SU-DHL-6 (cell line): ENCODE data around the gene HSDL1.

Source experiments
- H2AFZ ChIP-seq: fragments of 200-600 bp; sonication (generic); 2 replicates; pipeline ENCODE4 v1.6.1; 2014; ENCODE audit warnings: low read depth, mild to moderate bottlenecking, moderate library complexity, mixed read lengths, antibody characterized with exemption, low read length; ENCODE audit not compliant: severe bottlenecking
- H3F3A ChIP-seq: fragments of 200-600 bp; shearing (Covaris generic); 2 replicates; pipeline ENCODE4 v1.6.0; 2016; ENCODE audit warnings: antibody characterized with exemption, mild to moderate bottlenecking; ENCODE audit not compliant: insufficient read depth
- H3K27ac ChIP-seq: fragments of 200-600 bp; sonication (generic); 2 replicates; pipeline ENCODE4 v1.5.1; 2016; ENCODE audit warnings: low read depth, mild to moderate bottlenecking, low read length, moderate library complexity, mixed read lengths
- H3K27me3 ChIP-seq: fragments of 200-600 bp; sonication (generic), shearing (Covaris generic); 2 replicates; pipeline ENCODE4 v1.6.0; 2014; ENCODE audit warnings: mild to moderate bottlenecking, low read length
- H3K36me3 ChIP-seq: fragments of 200-600 bp; sonication (generic); 2 replicates; pipeline ENCODE4 v1.6.1; 2014; ENCODE audit warnings: mild to moderate bottlenecking, low read length, mixed read lengths
- H3K4me2 ChIP-seq: fragments of 300-600, 200-600 bp; shearing (Covaris generic), sonication (generic); 2 replicates; pipeline ENCODE4 v1.6.0; 2014; ENCODE audit warnings: low read length, low read depth, mild to moderate bottlenecking; ENCODE audit not compliant: poor library complexity, severe bottlenecking
- H3K4me3 ChIP-seq: fragments of 200-600 bp; sonication (generic); 2 replicates; pipeline ENCODE4 v1.5.1; 2014; ENCODE audit warnings: antibody characterized with exemption, low read length, mild to moderate bottlenecking, mixed read lengths; ENCODE audit not compliant: insufficient read depth, poor library complexity, severe bottlenecking
- H3K79me2 ChIP-seq: fragments of 200-600 bp; sonication (generic); 2 replicates; pipeline ENCODE4 v1.6.1; 2014; ENCODE audit warnings: mild to moderate bottlenecking, low read length, moderate library complexity; ENCODE audit not compliant: insufficient read depth
- H3K9ac ChIP-seq: fragments of 200-600 bp; sonication (generic); 2 replicates; pipeline ENCODE4 v1.7.0; 2014; ENCODE audit warnings: mild to moderate bottlenecking, low read length
- H3K9me2 ChIP-seq: fragments of 200-600 bp; sonication (generic); replicated peaks from 2 replicates; pipeline ENCODE4 v1.6.1; 2014; ENCODE audit warnings: low read length; ENCODE audit not compliant: insufficient read depth
- H3K9me3 ChIP-seq: fragments of 200-600 bp; sonication (generic); 2 replicates; pipeline ENCODE4 v1.6.1; 2014; ENCODE audit warnings: low read length, mixed read lengths; ENCODE audit not compliant: insufficient read depth
- H4K20me1 ChIP-seq: fragments of 200-600 bp; sonication (generic); 2 replicates; pipeline ENCODE4 v1.6.1; 2014; ENCODE audit warnings: low read depth, mild to moderate bottlenecking, antibody characterized with exemption, low read length, moderate library complexity, mixed read lengths
- CTCF ChIP-seq: fragments of 200-600 bp; sonication (generic); IDR thresholded peaks from one replicate; pipeline ENCODE4 v1.5.1; 2017; ENCODE audit warnings: antibody characterized with exemption, mild to moderate bottlenecking, low read length, moderate library complexity; ENCODE audit not compliant: insufficient read depth, poor library complexity, severe bottlenecking
- EZH2phosphoT487 ChIP-seq: fragments of 200-600 bp; sonication (generic), shearing (Covaris generic); conservative IDR thresholded peaks from 2 replicates; pipeline ENCODE4 v1.6.1; 2018; ENCODE audit warnings: mild to moderate bottlenecking, antibody characterized with exemption, low read length, moderate library complexity, mixed read lengths

Gene HSDL1

GRCh38 chr16:84088695-84089395, 56.1 kb downstream of the HSDL1 start:
- Histone ChIP-seq H4K20me1 (no peaks in the 10 kb centered on the region), H3K4me3 (no peak overlapping the region), H3K9ac (no peak overlapping the region), H3K4me2 (peak overlapping the region; percentile 32), H3K27ac (peak overlapping the region; percentile 76), H3F3A (peaks cover 31% of the 10 kb centered on the region; the same call in 1 of the 2 replicates), H3K27me3 (no peaks in the 10 kb centered on the region), H2AFZ (no peak overlapping the region), H3K9me2 (no peaks in the 10 kb centered on the region), H3K9me3 (no peaks in the 10 kb centered on the region), H3K36me3 (peaks cover 18% of the 10 kb centered on the region; the same call in 1 of the 2 replicates), H3K79me2 (no peaks in the 10 kb centered on the region)
- no peak for TF ChIP-seq EZH2phosphoT487
- peak; percentile 16 for TF ChIP-seq CTCF

GRCh38 chr16:84087466-84088151, 57.4 kb downstream of the HSDL1 start:
- no peaks in the 10 kb centered on the region for H3K9me2 ChIP-seq
- TF ChIP-seq EZH2phosphoT487 = no peak
- TF ChIP-seq CTCF = no peak
- no peak overlapping the region for H3K4me2 ChIP-seq
- no peaks in the 10 kb centered on the region for H3K27me3 ChIP-seq
- no peak overlapping the region for H2AFZ ChIP-seq
- peak overlapping the region; percentile 76 for H3K27ac ChIP-seq
- no peak overlapping the region for H3K4me3 ChIP-seq
- no peaks in the 10 kb centered on the region for H4K20me1 ChIP-seq
- H3K36me3 ChIP-seq = peaks cover 10% of the 10 kb centered on the region; the same call in 1 of the 2 replicates
- H3K9ac ChIP-seq = no peak overlapping the region
- no peaks in the 10 kb centered on the region for H3K79me2 ChIP-seq
- no peaks in the 10 kb centered on the region for H3K9me3 ChIP-seq
- H3F3A ChIP-seq = peaks cover 31% of the 10 kb centered on the region; the same call in 1 of the 2 replicates

GRCh38 chr16:84087001-84087400, 58.0 kb downstream of the HSDL1 start:
- Histone ChIP-seq H3K9me3 (no peaks in the 10 kb centered on the region), H3K4me3 (no peak overlapping the region), H3K9ac (no peak overlapping the region), H3K27ac (no peak overlapping the region; the same call in 1 of the 2 replicates), H2AFZ (no peak overlapping the region), H3K27me3 (no peaks in the 10 kb centered on the region), H3K36me3 (peaks cover 10% of the 10 kb centered on the region; the same call in 1 of the 2 replicates), H4K20me1 (no peaks in the 10 kb centered on the region), H3K79me2 (no peaks in the 10 kb centered on the region), H3K4me2 (no peak overlapping the region), H3F3A (peaks cover 31% of the 10 kb centered on the region; the same call in 1 of the 2 replicates), H3K9me2 (no peaks in the 10 kb centered on the region)
- no peak for TF ChIP-seq EZH2phosphoT487

DNA sequence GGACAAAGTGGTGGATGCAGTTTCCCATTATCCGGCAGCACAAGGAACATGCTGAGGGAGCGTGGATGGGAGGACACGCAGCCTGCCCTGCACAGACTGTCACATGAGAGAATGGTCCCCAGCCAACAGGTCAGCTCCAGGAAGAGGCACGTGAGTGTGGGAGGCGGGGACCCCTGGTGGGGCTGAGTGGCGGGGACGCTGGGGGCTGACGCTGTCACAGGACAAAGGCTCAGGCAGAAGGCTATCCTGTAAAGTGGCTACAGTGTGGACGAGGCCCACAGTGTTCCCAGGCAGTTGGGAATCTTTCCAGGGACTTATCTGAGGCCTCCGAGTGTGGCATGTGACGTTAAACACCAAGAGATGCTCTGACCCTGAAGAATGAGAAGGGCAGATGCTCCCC, 58.6 kb downstream of the HSDL1 start:
- Histone ChIP-seq H3K9ac (peak overlapping the region; percentile 14; the same call in 1 of the 2 replicates), H3K9me3 (no peaks in the 10 kb centered on the region), H3K27ac (peak overlapping the region; percentile 76), H3F3A (peaks cover 31% of the 10 kb centered on the region; the same call in 1 of the 2 replicates), H3K79me2 (no peaks in the 10 kb centered on the region), H3K27me3 (no peaks in the 10 kb centered on the region), H3K36me3 (peaks cover 10% of the 10 kb centered on the region; the same call in 1 of the 2 replicates), H3K4me3 (no peak overlapping the region), H2AFZ (no peak overlapping the region), H3K9me2 (no peaks in the 10 kb centered on the region), H3K4me2 (peak overlapping the region; percentile 52), H4K20me1 (no peaks in the 10 kb centered on the region)
- TF ChIP-seq EZH2phosphoT487 (no peak), CTCF (no peak)
